Keratinocyte (primary cell): ENCODE results near the gene FLNB.

Experiments
- EZH2 ChIP-seq: IDR thresholded peaks from one replicate; pipeline ENCODE4 v1.6.1; 2012; ENCODE audit warnings: inconsistent platforms, mild to moderate bottlenecking, low read length, moderate library complexity
- TF ChIP-seq, protein P1 (sequence below), 3 experiments: IDR thresholded peaks in 1 of 3; conservative IDR thresholded peaks in 1 of 3; optimal IDR thresholded peaks in 1 of 3; 2 replicates in 2 of 3; 3 replicates in 1 of 3; pipeline versions ENCODE3 to v1.5.1; 2011; ENCODE audit warnings: low read length in 3 of 3, mild to moderate bottlenecking in 3 of 3, moderate library complexity in 2 of 3, control low read depth in 1 of 3, inconsistent platforms in 1 of 3; ENCODE audit not compliant: insufficient read depth in 2 of 3; ENCODE audit errors: extremely low read depth in 1 of 3

DNA sequence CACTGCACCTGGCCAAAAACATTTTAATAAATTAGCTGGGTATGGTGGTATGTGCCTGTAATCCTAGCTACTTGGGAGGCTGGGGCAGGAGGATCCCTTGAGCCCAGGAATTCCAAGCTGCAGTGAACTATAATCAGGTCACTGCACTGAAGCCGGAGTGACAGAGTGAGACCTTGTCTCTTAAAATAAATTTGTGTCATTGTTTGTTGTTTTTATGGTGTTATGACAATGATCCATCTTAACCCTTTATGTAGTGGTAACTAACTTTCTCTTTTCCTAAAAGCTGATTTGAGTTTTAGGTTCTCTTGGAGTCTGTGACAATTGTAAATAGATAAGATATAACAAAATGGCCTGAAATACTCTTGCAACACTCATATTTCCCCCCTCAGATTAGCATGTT is 20.7 kb downstream of the FLNB start:
- TF ChIP-seq, protein P1, sequence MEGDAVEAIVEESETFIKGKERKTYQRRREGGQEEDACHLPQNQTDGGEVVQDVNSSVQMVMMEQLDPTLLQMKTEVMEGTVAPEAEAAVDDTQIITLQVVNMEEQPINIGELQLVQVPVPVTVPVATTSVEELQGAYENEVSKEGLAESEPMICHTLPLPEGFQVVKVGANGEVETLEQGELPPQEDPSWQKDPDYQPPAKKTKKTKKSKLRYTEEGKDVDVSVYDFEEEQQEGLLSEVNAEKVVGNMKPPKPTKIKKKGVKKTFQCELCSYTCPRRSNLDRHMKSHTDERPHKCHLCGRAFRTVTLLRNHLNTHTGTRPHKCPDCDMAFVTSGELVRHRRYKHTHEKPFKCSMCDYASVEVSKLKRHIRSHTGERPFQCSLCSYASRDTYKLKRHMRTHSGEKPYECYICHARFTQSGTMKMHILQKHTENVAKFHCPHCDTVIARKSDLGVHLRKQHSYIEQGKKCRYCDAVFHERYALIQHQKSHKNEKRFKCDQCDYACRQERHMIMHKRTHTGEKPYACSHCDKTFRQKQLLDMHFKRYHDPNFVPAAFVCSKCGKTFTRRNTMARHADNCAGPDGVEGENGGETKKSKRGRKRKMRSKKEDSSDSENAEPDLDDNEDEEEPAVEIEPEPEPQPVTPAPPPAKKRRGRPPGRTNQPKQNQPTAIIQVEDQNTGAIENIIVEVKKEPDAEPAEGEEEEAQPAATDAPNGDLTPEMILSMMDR (optimal IDR thresholded peaks at IDR 0.05 in 1 of 3, IDR thresholded peaks at IDR 0.05 in 1 of 3, conservative IDR thresholded peaks at IDR 0.05 in 1 of 3; ENCODE audit: extremely low read depth in 1 of 3, insufficient read depth in 2 of 3, low read length in 3 of 3): no peak
- TF ChIP-seq EZH2: no peak
